Ovary (tissue), 9 donors: ENCODE results near the gene YIPF2. TPM values are rescaled to one million over a fixed set of nuclear protein-coding genes. Genes with fewer than 3 reads are reported as not detected.

ENCODE experiments used
- DNase-seq, 5 donors: peaks; one replicate each; pipeline ENCODE4 v3.0.0-alpha.2; 2019 to 2020
- H3K27ac ChIP-seq, 2 donors: fragments of 200-600 bp; one replicate each; pipeline versions ENCODE4 v1.5.1 to v1.8.0; 2019 to 2022
- H3K27me3 ChIP-seq: fragments of 200-600 bp; one replicate; pipeline ENCODE4 v1.8.0; 2022
- H3K36me3 ChIP-seq: fragments of 200-600 bp; sonication (generic); one replicate; pipeline ENCODE4 v1.5.1; 2019
- H3K4me1 ChIP-seq: one replicate; pipeline ENCODE4 v1.8.1; 2013; ENCODE audit warnings: mild to moderate bottlenecking, moderate library complexity; ENCODE audit not compliant: insufficient read depth
- H3K4me3 ChIP-seq: fragments of 200-600 bp; sonication (generic); one replicate; pipeline ENCODE4 v1.5.1; 2017
- H3K9me3 ChIP-seq, 2 donors: fragments of 200-600 bp in 1 of 2; sonication (generic) in 1 of 2; one replicate each; pipeline versions ENCODE4 v1.5.1 to v1.8.1; 2013 to 2019; ENCODE audit warnings: mild to moderate bottlenecking in 1 of 2, moderate library complexity in 1 of 2
- CTCF ChIP-seq, 3 donors: fragments of 450-650 bp in 2 of 3; fragments of 200-600 bp in 1 of 3; IDR thresholded peaks; one replicate each; pipeline versions ENCODE4 v1.5.1 to v1.8.0; 2016 to 2022; ENCODE audit warnings: antibody characterized with exemption in 3 of 3, mild to moderate bottlenecking in 1 of 3
- EP300 ChIP-seq: sonication (generic); formaldehyde crosslinking; IDR thresholded peaks from one replicate; pipeline ENCODE4 v1.6.1; 2017; ENCODE audit warnings: antibody characterized with exemption
- POLR2A ChIP-seq: fragments of 450-650 bp; IDR thresholded peaks from one replicate; pipeline ENCODE4 v1.6.1; 2017; ENCODE audit warnings: antibody characterized with exemption, mild to moderate bottlenecking, moderate library complexity
- WGBS, 3 donors: extraction: QIAGEN DNeasy Blood & Tissue Kit in 1 of 3; methylation state at CpG; one replicate each; pipeline versions ENCODE4 v1.1.5 to v1.1.7; 2013 to 2017; 5-methylcytosine and 5-hydroxymethylcytosine counted together
- intact Hi-C, 4 donors: fragments of 100-400 bp; cut with DNase I; formaldehyde crosslinking; loops; one replicate each; pipeline versions ENCODE4 v1.11.0 to v1.15.1; 2022 to 2023
- polyA plus RNA-seq, 2 donors: library from polyadenylated mRNA; stranded (reverse); fragments of 200-250 nt in 1 of 2; fragments of 350-450 nt in 1 of 2; fragmentation: Illumina TruSeq in 1 of 2; extraction: RNeasy Lipid Tissue Mini Kit (QIAGEN cat#74804) in 1 of 2; gene quantifications; one replicate each; pipeline ENCODE4 v1.2.3, GENCODE V29; 2013 to 2014
- total RNA-seq, 7 donors: library from RNA; depleted of rRNA in 2 of 7; stranded (reverse); fragments of >200 nt in 2 of 7; fragmentation: NEBNext Ultra II Directional in 3 of 7; extraction: Animal tissue kit (Norgen Biotek cat#: 25700) in 3 of 7; gene quantifications; one replicate each; pipeline versions ENCODE4 v1.1.0 to v1.2.4, GENCODE V29; 2016 to 2023
- donor health status: DM: no; HTN: no; CAD: no; lungs with moderate emphysema.
- donor health status: DM: no; HTN: no; CAD: no.
- donor health status: Bipolar disorder and iron deficiency.
- donor health status: DM: yes; HTN: yes; CAD: no.
- donor health status: DM: no; HTN: no; CAD: no.
- donor health status: DM: yes; HTN: yes; CAD: no.

YIPF2 gene
- total and polyA plus RNA-seq, 9 donors, result 10.3 to 66.4 (median 45.7) TPM

- WGBS, 3 donors, result 33 to 44% (median 36%) methylated on average over 19 of the region's 19 CpGs
- Histone ChIP-seq H3K9me3 (no peaks in the 10 kb centered on the region), H3K4me3 (peak overlapping the region; percentile 10), H3K27me3 (no peaks in the 10 kb centered on the region), H3K4me1 (peaks cover 31% of the 10 kb centered on the region), H3K27ac (peak overlapping the region; percentile 66 to 86), H3K36me3 (no peaks in the 10 kb centered on the region)
- TF ChIP-seq CTCF (IDR thresholded peaks at IDR 0.05) (no peak), EP300 (no peak), POLR2A (no peak)
- peak; percentile 78 to 88 (median 81) for DNase-seq
- intact Hi-C loops, result no loop called here
Measured at GRCh38 chr19:10975374-10976130, 47.1 kb upstream of the YIPF2 start.

GRCh38 chr19:10971107-10971726 lies 42.8 kb upstream of the YIPF2 start:
- Histone ChIP-seq H3K27me3 (no peaks in the 10 kb centered on the region), H3K4me1 (peaks cover 14% of the 10 kb centered on the region), H3K36me3 (no peaks in the 10 kb centered on the region), H3K4me3 (no peak overlapping the region), H3K27ac (no peak overlapping the region), H3K9me3 (no peaks in the 10 kb centered on the region)
- no peak for TF ChIP-seq POLR2A
- no peak for TF ChIP-seq EP300
- no peak for TF ChIP-seq CTCF (IDR thresholded peaks at IDR 0.05)
- 92 to 96% (median 93%) methylated on average over 8 of the region's 8 CpGs for WGBS, 3 donors
- intact Hi-C loops, result no loop called here
- no peak for DNase-seq

GRCh38 chr19:10968527-10969135 lies 40.2 kb upstream of the YIPF2 start:
- no peak for DNase-seq
- TF ChIP-seq POLR2A (no peak), EP300 (no peak), CTCF (IDR thresholded peaks at IDR 0.05) (no peak)
- no peaks in the 10 kb centered on the region for H3K27me3 ChIP-seq
- H3K4me1 ChIP-seq, result no peaks in the 10 kb centered on the region
- H3K9me3 ChIP-seq, result no peaks in the 10 kb centered on the region
- intact Hi-C loops, result no loop called here
- no peak overlapping the region for H3K27ac ChIP-seq
- no peak overlapping the region for H3K4me3 ChIP-seq
- H3K36me3 ChIP-seq, result no peaks in the 10 kb centered on the region
- 69 to 72% (median 71%) methylated on average over 10 of the region's 10 CpGs for WGBS, 3 donors

- Histone ChIP-seq H3K27me3 (no peaks in the 10 kb centered on the region), H3K4me3 (no peak overlapping the region), H3K4me1 (peaks cover 6% of the 10 kb centered on the region), H3K27ac (no peak overlapping the region), H3K36me3 (no peaks in the 10 kb centered on the region), H3K9me3 (no peaks in the 10 kb centered on the region)
- intact Hi-C loops, result no loop called here
- WGBS, 3 donors, result 58 to 69% (median 60%) methylated on average over 8 of the region's 8 CpGs
- no peak for DNase-seq
- TF ChIP-seq POLR2A, result no peak
- TF ChIP-seq EP300, result no peak
Measured at GRCh38 chr19:10966809-10967208, 38.4 kb upstream of the YIPF2 start.
